Measurements from ENCODE around the gene BMI1. TPM values are rescaled to one million over a fixed set of nuclear protein-coding genes. Genes with fewer than 3 reads are reported as not detected.

Gene BMI1
- total and polyA plus RNA-seq, 9 donors: 35.3 to 55.0 (median 46.6) TPM

GRCh38 chr10:22365233-22365632 is 44.3 kb downstream of the BMI1 start:
- DNase-seq: peak; percentile 59
- Histone ChIP-seq H3K4me1 (ENCODE audit: control insufficient read depth, insufficient read depth, low read length) (no peaks in the 10 kb centered on the region), H3K36me3 (ENCODE audit: control insufficient read depth, insufficient read depth, low read length) (no peaks in the 10 kb centered on the region), H3K27ac (ENCODE audit: low read length) (no peak overlapping the region), H3K4me3 (ENCODE audit: low read length) (no peak overlapping the region), H3K9me3 (replicated peaks; ENCODE audit: control insufficient read depth, low read depth, low read length) (no peaks in the 10 kb centered on the region), H3K27me3 (ENCODE audit: control insufficient read depth, insufficient read depth, low read length) (no peaks in the 10 kb centered on the region)
- WGBS (ENCODE audit: insufficient coverage): no CpG with 5 or more reads among the region's 1 CpG

GRCh38 chr10:22365644-22366434 is 44.9 kb downstream of the BMI1 start:
- Histone ChIP-seq H3K27me3 (ENCODE audit: control insufficient read depth, insufficient read depth, low read length) (no peaks in the 10 kb centered on the region), H3K9me3 (replicated peaks; ENCODE audit: control insufficient read depth, low read depth, low read length) (no peaks in the 10 kb centered on the region), H3K27ac (ENCODE audit: low read length) (no peak overlapping the region), H3K36me3 (ENCODE audit: control insufficient read depth, insufficient read depth, low read length) (no peaks in the 10 kb centered on the region), H3K4me3 (ENCODE audit: low read length) (no peak overlapping the region), H3K4me1 (ENCODE audit: control insufficient read depth, insufficient read depth, low read length) (no peaks in the 10 kb centered on the region)
- peak; percentile 16 for DNase-seq
- WGBS (ENCODE audit: insufficient coverage): no CpG with 5 or more reads among the region's 4 CpGs

- no peak overlapping the region for H3K4me3 ChIP-seq (ENCODE audit: low read length)
- no peak for DNase-seq
- H3K27me3 ChIP-seq (ENCODE audit: control insufficient read depth, insufficient read depth, low read length): no peaks in the 10 kb centered on the region
- H3K27ac ChIP-seq (ENCODE audit: low read length): no peak overlapping the region
- no peaks in the 10 kb centered on the region for H3K4me1 ChIP-seq (ENCODE audit: control insufficient read depth, insufficient read depth, low read length)
- no peaks in the 10 kb centered on the region for H3K9me3 ChIP-seq (replicated peaks; ENCODE audit: control insufficient read depth, low read depth, low read length)
- H3K36me3 ChIP-seq (ENCODE audit: control insufficient read depth, insufficient read depth, low read length): no peaks in the 10 kb centered on the region
These were observed 45.5 kb downstream of the BMI1 start for GRCh38 chr10:22366435-22366703.

- Histone ChIP-seq H3K4me3 (ENCODE audit: low read length) (no peak overlapping the region), H3K9me3 (replicated peaks; ENCODE audit: control insufficient read depth, low read depth, low read length) (no peaks in the 10 kb centered on the region), H3K27me3 (ENCODE audit: control insufficient read depth, insufficient read depth, low read length) (no peaks in the 10 kb centered on the region), H3K36me3 (ENCODE audit: control insufficient read depth, insufficient read depth, low read length) (no peaks in the 10 kb centered on the region), H3K4me1 (ENCODE audit: control insufficient read depth, insufficient read depth, low read length) (no peaks in the 10 kb centered on the region), H3K27ac (ENCODE audit: low read length) (no peak overlapping the region)
- WGBS (ENCODE audit: insufficient coverage): no CpG with 5 or more reads among the region's 2 CpGs
- no peak for DNase-seq
These were observed 45.9 kb downstream of the BMI1 start for GRCh38 chr10:22366771-22367170.

- Histone ChIP-seq H3K36me3 (ENCODE audit: control insufficient read depth, insufficient read depth, low read length) (no peaks in the 10 kb centered on the region), H3K4me3 (ENCODE audit: low read length) (no peak overlapping the region), H3K27ac (ENCODE audit: low read length) (no peak overlapping the region), H3K9me3 (replicated peaks; ENCODE audit: control insufficient read depth, low read depth, low read length) (no peaks in the 10 kb centered on the region), H3K4me1 (ENCODE audit: control insufficient read depth, insufficient read depth, low read length) (no peaks in the 10 kb centered on the region), H3K27me3 (ENCODE audit: control insufficient read depth, insufficient read depth, low read length) (no peaks in the 10 kb centered on the region)
- DNase-seq: no peak
- WGBS (ENCODE audit: insufficient coverage): no CpG with 5 or more reads among the region's 1 CpG
These were observed 46.6 kb downstream of the BMI1 start for GRCh38 chr10:22367471-22367870.

- H3K27me3 ChIP-seq (ENCODE audit: control insufficient read depth, insufficient read depth, low read length): no peaks in the 10 kb centered on the region
- no peaks in the 10 kb centered on the region for H3K4me1 ChIP-seq (ENCODE audit: control insufficient read depth, insufficient read depth, low read length)
- no peak overlapping the region for H3K4me3 ChIP-seq (ENCODE audit: low read length)
- no CpG with 5 or more reads among the region's 4 CpGs for WGBS (ENCODE audit: insufficient coverage)
- no peaks in the 10 kb centered on the region for H3K36me3 ChIP-seq (ENCODE audit: control insufficient read depth, insufficient read depth, low read length)
- no peaks in the 10 kb centered on the region for H3K9me3 ChIP-seq (replicated peaks; ENCODE audit: control insufficient read depth, low read depth, low read length)
- no peak for DNase-seq
- no peak overlapping the region for H3K27ac ChIP-seq (ENCODE audit: low read length)
These were observed 47.5 kb downstream of the BMI1 start for GRCh38 chr10:22368402-22368801.

GRCh38 chr10:22368981-22369380 is 48.1 kb downstream of the BMI1 start:
- Histone ChIP-seq H3K27ac (ENCODE audit: low read length) (no peak overlapping the region), H3K27me3 (ENCODE audit: control insufficient read depth, insufficient read depth, low read length) (no peaks in the 10 kb centered on the region), H3K4me3 (ENCODE audit: low read length) (no peak overlapping the region), H3K4me1 (ENCODE audit: control insufficient read depth, insufficient read depth, low read length) (no peaks in the 10 kb centered on the region), H3K36me3 (ENCODE audit: control insufficient read depth, insufficient read depth, low read length) (no peaks in the 10 kb centered on the region), H3K9me3 (replicated peaks; ENCODE audit: control insufficient read depth, low read depth, low read length) (no peaks in the 10 kb centered on the region)
- DNase-seq: no peak
- no CpG with 5 or more reads among the region's 2 CpGs for WGBS (ENCODE audit: insufficient coverage)

GRCh38 chr10:22369434-22370072 is 48.7 kb downstream of the BMI1 start:
- Histone ChIP-seq H3K27me3 (ENCODE audit: control insufficient read depth, insufficient read depth, low read length) (no peaks in the 10 kb centered on the region), H3K4me1 (ENCODE audit: control insufficient read depth, insufficient read depth, low read length) (no peaks in the 10 kb centered on the region), H3K27ac (ENCODE audit: low read length) (no peak overlapping the region), H3K4me3 (ENCODE audit: low read length) (no peak overlapping the region), H3K9me3 (replicated peaks; ENCODE audit: control insufficient read depth, low read depth, low read length) (no peaks in the 10 kb centered on the region), H3K36me3 (ENCODE audit: control insufficient read depth, insufficient read depth, low read length) (no peaks in the 10 kb centered on the region)
- no CpG with 5 or more reads among the region's 5 CpGs for WGBS (ENCODE audit: insufficient coverage)
- peak; percentile 16 for DNase-seq

- no peaks in the 10 kb centered on the region for H3K4me1 ChIP-seq (ENCODE audit: control insufficient read depth, insufficient read depth, low read length)
- no peaks in the 10 kb centered on the region for H3K36me3 ChIP-seq (ENCODE audit: control insufficient read depth, insufficient read depth, low read length)
- DNase-seq: no peak
- H3K4me3 ChIP-seq (ENCODE audit: low read length): no peak overlapping the region
- H3K9me3 ChIP-seq (replicated peaks; ENCODE audit: control insufficient read depth, low read depth, low read length): no peaks in the 10 kb centered on the region
- no peak overlapping the region for H3K27ac ChIP-seq (ENCODE audit: low read length)
- H3K27me3 ChIP-seq (ENCODE audit: control insufficient read depth, insufficient read depth, low read length): no peaks in the 10 kb centered on the region
These were observed 49.4 kb downstream of the BMI1 start for GRCh38 chr10:22370320-22370719.

GRCh38 chr10:22372298-22372697 is 51.4 kb downstream of the BMI1 start:
- H3K4me1 ChIP-seq (ENCODE audit: control insufficient read depth, insufficient read depth, low read length): no peaks in the 10 kb centered on the region
- WGBS (ENCODE audit: insufficient coverage): 66% methylated on average over 3 of the region's 6 CpGs
- H3K27ac ChIP-seq (ENCODE audit: low read length): no peak overlapping the region
- no peaks in the 10 kb centered on the region for H3K36me3 ChIP-seq (ENCODE audit: control insufficient read depth, insufficient read depth, low read length)
- no peak for DNase-seq
- no peak overlapping the region for H3K4me3 ChIP-seq (ENCODE audit: low read length)
- H3K9me3 ChIP-seq (replicated peaks; ENCODE audit: control insufficient read depth, low read depth, low read length): no peaks in the 10 kb centered on the region
- H3K27me3 ChIP-seq (ENCODE audit: control insufficient read depth, insufficient read depth, low read length): no peaks in the 10 kb centered on the region

- H3K9me3 ChIP-seq (replicated peaks; ENCODE audit: control insufficient read depth, low read depth, low read length): no peaks in the 10 kb centered on the region
- H3K4me3 ChIP-seq (ENCODE audit: low read length): no peak overlapping the region
- no peaks in the 10 kb centered on the region for H3K36me3 ChIP-seq (ENCODE audit: control insufficient read depth, insufficient read depth, low read length)
- no peak overlapping the region for H3K27ac ChIP-seq (ENCODE audit: low read length)
- no peaks in the 10 kb centered on the region for H3K27me3 ChIP-seq (ENCODE audit: control insufficient read depth, insufficient read depth, low read length)
- H3K4me1 ChIP-seq (ENCODE audit: control insufficient read depth, insufficient read depth, low read length): no peaks in the 10 kb centered on the region
- WGBS (ENCODE audit: insufficient coverage): 30% methylated on average over 2 of the region's 9 CpGs
- DNase-seq: peak; percentile 25
These were observed 52.0 kb downstream of the BMI1 start for GRCh38 chr10:22372917-22373316.
